ENCODE data around the gene POC1B.

GRCh38 chr12:89379839-89380467, 145.9 kb downstream of the POC1B start:
- TF ChIP-seq CTCF (IDR thresholded peaks at IDR 0.05; ENCODE audit: low read depth, low read length) (no peak), POLR2A (IDR thresholded peaks at IDR 0.05; ENCODE audit: extremely low read depth, insufficient read length) (no peak)

All from NB4 (cell line).